Stimulated activated CD8-positive, alpha-beta memory T cell treated with anti-CD3 and anti-CD28 coated beads, Interleukin-7, amount 100 ng/mL, for 48 hours (primary cell): ENCODE data around the gene FAM50B.

Source experiments
- DNase-seq, 2 donors: peaks; one replicate each; pipeline ENCODE4 v3.0.0-alpha.2; 2020; ENCODE audit warnings: low read depth in 1 of 2; ENCODE audit errors: extremely low read depth in 1 of 2

The FAM50B gene

DNA sequence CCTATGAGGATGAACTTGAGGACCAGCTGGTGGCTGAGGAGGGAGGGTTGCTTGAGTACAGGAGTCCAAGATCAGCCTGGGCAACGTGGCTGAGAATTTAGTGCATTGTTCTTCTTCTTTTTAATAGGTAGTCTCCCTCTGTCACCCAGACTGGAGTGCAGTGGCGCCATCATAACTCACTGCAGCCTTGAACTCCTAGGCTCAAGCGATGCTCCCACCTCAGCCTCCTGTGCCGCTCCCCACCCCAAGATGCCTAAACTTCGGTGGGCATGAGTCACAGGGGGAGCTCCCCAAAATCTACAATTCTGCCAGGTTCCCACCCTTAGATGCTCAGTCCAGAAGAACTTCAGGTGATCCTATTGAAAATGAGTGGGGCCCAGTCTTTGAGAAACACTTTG lies 21.4 kb downstream of the FAM50B start:
- no peak for DNase-seq

DNA sequence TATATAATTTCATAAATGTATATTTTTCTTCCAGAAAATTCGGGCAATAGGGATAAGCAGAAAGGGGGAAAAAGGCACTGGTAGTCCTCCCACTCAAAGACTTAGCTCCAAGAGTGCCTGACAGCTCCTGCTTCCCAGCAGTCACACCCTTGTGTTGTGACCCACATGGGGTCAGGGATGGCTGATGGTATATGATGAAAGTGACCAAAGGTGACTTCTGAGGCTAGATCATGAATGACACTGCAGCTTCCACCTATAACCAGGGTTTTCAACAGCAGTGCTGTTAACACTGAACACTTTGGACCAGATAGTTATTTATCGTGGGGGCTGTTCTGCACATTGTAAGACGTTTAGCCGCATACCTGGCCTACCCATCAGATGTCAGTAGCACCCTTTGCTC lies 22.3 kb downstream of the FAM50B start:
- DNase-seq = no peak

DNA sequence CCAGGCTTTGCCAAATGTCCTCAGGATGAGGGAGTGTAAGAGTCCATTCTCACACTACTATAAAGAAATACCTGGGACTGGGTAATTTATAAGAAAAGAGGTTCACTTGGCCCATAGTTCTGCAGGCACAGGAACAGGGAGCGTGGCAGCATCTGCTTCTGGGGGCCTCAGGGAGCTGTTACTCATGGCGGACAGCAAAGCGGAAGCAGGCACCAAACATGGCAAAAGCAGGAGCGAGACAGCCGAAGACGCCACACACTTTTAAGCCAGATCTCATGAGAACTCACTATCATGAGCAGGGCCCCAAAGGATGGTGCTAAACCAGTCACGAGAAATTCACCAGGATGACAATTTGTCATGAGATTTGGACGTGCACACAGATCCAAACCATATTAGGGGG lies 22.8 kb downstream of the FAM50B start:
- no peak for DNase-seq

DNA sequence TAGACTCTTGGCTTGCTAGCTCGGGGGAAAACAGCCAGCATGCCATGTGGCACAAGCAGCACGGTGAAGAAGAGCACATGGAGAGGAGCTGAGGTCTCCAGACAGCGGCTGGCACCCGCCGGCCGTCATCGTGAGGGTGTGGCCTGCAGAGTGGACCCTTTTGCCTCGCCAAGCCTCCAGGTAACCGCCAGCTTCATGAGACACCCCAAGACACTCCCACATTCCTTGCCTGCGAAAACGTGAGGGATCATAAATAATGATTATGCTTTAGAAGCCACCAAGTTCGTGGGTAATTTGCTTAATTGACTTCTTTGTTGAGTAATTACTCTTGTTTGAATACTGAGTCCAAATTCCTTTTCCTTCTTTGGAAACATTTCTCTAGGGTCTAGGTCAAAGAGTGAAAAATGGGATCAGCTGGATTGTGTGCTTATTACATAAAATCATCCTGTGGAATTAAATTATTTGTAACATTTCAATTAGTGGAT lies 23.2 kb downstream of the FAM50B start:
- no peak for DNase-seq

DNA sequence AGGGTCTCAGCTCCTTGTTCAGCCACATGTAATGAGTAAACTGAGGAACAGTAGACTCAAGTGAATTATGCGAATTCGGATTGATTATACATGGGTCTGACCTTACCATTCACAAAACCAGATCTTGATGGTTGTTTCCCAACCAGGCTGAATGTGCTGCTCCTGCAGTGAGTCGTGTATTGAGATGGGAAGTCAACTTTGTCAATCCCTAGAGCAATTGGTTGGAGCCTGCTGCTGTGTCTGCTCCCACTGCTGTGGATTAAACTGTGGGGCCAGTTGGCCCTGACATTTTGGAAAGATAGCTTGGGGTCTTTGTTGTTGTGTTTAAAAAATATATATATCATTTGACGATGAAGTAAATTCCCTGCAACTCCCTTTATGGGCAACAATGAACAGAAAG lies 23.9 kb downstream of the FAM50B start:
- no peak for DNase-seq

DNA sequence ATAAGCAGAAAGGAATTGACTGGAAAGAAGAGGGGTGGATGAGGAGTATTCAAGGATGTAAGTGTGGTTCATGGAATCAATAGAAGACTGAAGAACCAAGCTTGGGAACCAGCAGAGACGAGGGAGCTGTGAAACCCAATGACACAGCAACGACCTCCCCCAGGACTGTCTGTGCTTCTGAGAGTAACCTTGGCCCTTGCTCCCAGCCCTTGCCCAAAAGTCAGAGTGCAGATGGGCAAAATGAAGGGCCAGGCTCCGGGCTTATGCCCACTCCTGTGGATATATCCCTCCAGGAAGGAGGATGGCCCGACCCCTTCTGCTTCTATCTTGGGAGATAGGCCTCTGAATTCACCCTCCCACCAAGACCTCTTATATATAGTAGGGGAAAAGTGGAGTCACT lies 24.9 kb downstream of the FAM50B start:
- DNase-seq = no peak

DNA sequence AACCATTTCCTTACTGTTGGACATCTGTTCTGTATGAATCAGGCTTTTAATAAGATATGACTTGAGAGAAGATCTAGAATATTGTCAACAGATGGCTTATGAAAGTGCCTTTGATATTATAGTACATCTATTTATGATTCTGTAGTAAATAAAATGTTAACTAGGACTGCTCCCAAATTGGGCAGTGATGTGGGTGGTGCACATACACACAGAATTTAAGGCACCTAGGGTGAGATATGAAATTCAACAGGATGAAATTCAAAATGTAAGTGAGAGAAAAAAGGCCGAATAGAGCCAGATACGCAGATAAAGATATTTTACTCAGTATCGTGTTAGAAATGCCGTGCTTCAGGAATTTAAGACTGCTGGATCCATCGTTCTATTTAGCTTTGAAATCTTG lies 26.3 kb downstream of the FAM50B start:
- DNase-seq = no peak

DNA sequence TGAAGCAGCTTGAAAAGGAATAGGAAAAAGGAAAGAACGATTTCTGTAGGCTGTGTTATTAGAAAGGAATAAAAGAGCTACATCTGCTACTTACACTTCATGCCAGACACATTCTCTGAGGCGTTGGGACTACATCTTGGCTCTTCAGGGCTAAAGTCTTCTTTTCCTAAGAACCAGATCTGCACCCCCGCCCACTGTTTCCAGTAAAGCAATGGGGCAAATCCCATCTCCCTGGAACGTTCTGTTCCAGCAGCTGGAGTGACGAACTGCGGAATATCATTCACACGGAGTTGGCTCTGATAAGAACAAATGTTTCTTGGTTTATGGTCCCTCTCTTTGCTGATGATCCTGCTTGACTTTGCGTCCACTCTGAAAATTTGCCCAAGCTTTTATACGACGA lies 26.9 kb downstream of the FAM50B start:
- no peak for DNase-seq

DNA sequence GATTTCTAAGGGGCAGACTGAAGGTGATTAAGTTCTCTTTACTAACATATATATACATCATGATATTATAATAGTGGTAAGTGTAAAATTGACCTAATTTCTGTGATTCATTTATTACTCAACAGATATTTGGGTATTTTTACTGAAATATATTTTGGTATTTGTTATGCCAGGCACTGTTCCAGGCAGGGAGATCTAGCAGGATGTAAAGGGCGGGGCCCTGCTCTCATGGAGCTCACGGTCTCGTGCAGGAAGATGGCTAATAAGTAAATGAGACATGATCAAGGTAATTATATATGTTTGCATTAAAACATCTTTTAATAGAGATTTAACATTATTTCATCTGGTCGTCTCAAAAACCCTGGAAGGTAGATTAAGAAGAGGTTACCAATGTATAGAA lies 27.7 kb downstream of the FAM50B start:
- DNase-seq = no peak

DNA sequence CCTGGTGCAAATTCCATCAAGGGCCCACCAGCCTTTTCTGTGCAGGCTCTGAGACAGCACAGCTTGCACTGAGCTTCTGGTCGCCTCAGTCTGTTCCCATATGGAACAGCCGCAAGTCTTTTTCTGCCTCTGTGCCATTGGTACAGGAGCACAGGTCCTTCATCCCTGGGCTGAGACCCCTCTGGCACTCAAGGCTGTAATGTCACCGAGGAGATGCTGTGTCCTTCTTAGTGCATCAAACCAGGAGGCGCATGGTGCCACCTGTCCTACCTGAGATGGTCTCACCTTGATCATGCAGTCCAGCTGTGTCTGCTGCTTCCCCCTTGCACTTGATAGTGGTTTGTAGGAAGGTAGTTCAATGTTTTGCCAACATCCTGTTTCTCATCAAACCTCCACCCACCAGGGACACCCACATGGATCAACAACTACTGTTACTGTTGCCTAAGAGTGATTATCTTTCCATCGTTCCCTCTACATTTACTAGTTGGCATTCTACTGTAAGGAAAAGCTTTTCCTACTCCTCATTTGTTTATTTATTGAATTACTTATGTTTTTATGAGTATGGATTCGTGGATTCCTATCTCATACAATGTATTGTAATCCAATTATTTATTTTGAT lies 29.0 kb downstream of the FAM50B start:
- DNase-seq = no peak

DNA sequence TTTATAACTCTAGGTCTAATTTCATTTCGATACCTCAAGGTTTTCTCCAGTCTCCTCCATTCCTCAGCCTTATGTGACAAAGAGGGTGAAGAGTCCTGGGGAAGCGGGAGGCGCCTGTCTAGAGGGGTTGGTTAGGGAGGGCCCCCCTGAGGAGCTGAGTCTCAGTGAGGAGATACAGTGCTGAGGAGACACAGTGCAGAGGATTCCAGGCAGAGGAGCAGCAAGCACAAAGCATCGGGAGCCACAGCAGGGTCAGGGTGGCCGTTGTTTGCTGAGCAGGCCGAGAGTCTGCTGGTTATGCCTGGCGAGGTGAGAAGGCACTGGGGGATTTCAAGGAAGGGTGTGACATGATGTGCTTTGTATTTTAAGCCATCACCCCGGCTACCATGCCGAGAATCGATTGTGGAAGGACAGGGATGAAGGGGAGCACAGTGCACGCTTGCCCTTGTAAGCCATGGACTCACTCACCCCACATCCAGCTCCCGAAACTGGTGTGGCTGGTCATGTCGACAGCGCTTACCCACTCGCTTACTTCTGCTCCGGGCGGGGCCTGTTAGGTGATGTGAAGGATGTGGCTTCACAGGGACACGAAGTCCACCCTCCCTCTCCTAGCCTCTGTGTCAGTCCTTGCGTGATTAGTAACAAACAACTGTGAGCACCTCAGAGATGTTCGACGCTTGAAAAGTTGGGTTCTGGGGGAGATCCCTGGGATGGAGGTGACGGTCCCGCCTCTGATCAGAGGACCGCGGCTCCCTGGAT lies 30.2 kb downstream of the FAM50B start:
- DNase-seq = no peak

DNA sequence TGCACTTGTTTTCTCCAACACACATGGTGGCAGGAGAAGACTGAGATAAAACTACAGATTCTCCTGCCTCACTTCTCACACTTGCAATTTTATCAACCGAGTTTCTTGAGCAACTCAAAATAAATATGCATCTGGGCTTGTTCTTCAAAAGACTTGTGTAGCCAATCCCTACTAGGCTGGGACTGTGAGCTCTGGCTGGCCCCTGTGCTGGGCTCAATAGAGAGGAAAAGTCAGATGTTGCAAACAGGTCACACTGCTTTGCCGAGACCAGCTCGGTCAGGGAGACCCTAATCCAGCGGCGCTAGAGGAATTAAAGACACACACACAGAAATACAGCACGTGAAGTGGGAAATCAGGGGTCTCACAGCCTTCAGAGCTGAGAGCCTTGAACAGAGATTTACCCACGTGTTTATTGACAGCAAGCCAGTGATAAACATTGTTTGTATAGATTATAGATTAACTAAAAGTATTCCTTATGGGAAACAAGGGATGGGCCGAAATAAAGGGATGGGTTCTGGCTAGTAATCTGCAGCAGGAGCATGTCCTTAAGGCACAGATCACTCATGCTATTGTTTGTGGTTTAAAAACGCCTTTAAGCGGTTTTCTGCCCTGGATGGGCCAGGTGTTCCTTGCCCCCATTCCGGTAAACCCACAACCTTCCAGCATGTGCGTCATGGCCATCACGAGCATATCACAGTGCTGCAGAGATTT lies 32.7 kb downstream of the FAM50B start:
- DNase-seq = no peak

DNA sequence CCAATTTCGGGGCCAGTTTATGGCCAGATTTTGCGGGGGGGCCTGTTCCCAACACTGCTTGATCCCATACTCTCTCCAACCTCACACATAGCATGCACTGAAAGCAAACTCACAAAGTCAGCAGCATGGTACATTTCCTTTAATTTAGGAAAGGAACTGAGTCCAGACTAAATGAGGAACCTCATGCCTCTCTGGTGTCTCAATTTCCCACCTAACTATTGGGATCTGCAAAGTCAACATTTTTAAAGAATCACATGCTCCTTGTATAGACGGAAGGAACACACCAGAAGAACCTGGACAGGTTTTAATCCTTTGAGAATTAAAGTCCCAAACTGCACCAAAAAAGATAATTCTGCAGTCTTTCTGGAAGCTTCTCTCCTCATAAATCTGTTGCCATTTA lies 33.3 kb downstream of the FAM50B start:
- DNase-seq = no peak

DNA sequence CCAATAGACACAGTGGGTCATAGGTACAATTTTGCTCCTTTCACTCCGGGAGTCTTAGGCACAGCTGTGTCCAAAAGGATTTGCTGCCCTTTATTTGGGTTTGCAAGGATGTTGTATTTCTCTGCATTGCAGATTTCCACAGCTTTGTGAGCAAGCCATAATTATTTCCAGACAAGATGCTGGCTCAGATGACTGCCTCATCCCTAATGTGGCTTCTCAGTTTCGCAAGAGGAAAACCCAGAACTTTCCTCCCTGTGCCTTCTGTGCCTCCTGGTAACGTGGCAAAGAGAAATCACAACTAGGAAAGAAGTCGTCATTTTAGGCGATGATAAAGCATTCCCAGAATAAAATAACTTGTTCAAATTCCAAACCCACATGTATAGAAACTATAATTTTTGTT lies 33.7 kb downstream of the FAM50B start:
- no peak for DNase-seq

DNA sequence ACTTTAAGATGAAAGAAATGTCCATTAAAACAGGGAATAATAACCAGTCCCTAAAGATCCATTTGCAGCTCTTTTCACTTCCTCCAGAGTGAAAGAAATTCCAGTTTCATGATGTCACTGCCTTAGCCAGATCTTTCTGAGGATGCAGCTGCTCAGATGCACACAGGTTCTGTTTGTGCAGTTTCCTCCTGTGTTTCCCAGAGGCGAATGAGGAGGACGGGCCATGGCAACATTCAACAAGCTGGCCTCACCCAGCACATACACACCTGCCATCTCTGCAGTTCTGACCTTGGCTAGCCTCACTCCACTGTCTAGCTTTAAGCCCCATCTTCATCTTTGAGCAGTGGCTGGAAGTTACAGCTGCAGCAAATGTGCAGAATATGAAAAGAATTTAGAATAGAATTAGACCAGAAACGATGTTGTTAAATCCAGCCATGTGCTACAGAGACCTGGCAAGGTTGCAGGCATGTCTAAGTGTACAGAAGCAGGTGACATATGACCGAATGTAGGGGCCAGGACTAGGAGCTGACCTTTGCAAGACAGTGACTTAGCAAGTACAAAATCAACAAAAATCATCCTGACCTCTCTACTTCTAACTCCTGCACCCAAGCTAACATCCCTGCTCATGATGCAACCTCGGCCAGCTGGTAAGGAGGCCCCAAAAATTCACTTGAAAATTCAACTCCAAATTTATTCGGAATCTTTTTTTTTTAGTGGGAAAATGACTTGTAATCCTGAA lies 35.0 kb downstream of the FAM50B start:
- no peak for DNase-seq

DNA sequence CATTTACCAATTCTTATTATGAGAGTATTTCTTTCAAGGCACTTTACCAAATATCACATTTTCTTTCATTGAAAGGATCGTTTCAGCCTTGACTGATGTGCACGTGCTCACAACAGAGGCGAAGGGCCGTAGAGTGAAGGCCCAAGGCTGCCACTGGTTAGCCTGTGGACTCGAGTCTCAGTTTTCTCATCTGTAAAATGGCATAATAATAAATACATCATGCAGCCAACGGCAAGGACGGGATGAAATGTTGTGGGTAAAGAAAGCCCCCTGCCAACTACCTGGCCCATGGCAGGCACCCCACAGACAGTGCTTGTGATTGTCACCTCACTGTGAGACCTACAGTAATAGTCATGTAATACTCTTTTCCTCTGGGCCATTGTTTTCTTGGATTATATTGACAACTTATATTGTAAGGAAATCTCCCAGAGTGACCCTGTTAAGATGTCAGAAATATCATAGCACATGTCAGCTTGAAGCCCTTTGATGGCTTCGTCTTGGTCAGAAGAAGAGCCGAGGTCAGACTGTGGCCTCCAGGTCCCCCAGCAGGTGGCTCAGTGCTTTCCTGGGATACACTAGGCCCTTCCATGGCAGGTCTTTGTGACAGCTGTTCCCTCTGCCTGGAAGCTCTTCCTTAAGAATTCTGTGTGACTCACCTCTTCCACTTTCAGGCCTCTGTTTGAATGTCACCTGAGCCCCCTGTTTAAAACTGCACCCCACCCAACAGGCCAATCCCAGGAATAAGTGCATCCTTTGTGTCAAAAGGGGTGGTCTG lies 36.3 kb downstream of the FAM50B start:
- DNase-seq = no peak

DNA sequence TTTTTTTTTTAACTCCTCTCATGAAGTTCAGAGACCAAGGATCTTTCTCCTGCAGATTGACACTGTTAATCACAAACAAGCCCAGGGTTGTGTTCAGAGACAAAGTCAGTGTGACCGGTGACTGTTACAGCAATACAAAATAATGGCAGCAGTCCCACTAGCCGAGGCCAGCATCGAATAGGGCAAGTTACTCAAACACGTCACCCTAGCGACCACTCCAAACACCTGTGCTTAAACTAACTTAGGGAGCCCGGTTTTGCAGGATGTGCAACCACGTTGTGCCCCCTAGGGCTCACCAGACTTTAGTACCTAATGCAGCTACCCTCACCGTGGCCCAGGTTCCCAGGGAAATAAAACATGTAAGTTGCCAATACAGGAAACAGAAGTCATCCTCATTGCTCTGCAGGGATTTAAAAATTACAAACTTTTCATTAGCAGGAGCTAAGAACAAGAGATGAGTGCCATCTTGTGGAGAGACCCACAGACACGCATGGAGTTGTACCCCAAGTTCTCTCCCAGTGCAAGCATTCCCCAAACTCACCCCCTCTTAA lies 38.1 kb downstream of the FAM50B start:
- DNase-seq = no peak

DNA sequence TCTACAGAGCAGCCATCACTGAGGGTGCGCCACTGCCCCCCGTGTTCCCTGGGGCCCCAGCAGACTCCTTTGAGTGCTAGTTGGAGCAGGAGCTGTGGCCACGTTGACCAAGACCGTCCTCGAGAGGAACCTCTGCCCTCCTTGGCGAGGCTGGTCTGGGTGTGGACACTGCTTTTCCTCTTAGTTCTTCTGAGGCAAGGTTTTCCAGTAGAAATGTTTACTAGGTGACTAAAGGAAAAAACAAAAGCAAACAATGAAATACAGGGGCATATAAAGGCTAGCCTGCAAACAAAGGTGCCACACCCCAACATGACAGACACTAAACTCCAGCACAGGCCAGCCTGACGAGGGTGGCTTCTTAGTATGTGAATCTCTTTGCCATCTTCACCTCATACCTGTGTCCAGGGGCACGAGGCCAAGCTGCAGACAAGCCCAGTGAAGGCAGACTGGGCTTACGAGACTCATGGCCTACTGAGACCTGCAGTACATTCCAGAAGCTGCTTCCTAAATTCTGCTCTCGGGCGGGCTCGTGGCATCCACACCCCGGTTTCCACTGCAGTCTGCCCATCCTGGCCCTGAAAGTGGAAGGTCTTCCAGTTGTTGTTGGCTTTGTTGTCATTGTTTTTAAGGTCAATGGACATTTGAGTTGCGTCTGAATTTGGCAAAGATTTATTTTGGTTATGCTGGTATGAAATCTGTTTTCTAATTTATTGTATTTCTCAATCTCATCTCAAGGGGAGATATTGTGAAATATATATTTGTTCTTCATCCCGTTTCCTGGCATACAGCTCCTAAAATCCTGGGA lies 39.2 kb downstream of the FAM50B start:
- no peak for DNase-seq

DNA sequence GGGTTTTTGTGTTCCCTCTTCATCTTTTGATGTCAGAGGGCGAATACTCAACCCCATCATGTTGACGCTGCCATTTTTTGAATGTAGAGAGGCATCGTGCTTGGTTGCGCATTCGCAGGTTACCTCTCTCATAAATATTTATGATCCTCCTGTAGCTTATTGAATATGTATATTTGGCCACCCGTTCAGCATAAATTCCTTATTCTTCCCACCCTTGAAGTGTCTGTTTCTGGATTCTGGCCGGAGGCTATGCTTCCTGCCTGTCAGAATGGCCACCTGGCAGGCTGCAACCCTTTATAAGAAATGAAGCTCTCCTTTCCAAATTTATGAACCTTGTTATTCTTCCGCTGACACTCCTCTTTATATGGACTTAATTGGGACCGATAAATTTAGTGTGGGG lies 40.9 kb downstream of the FAM50B start:
- no peak for DNase-seq

DNA sequence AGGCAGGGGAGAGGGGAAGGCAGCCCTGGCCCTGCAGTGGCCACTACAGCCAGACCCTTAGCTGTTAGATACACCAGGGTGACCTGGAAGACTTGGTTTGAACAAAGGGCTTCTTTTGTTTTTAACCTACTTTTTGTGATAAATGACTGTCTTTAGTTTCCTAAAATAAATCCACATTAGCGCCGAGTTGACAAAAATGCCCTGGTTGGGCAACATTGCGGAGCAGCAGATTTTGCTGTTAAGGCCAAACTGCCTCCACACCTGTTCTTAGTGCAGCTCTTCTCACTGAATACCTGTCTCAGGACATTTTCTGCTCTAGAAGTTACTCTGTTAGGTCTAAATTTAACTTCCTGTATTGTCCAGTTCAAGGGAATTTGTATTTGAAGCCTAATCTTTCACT lies 42.7 kb downstream of the FAM50B start:
- no peak for DNase-seq
